SU-DHL-6 (cell line): Measurements from ENCODE around the gene PKM.

Experiments used
- CTCF ChIP-seq: fragments of 200-600 bp; sonication (generic); IDR thresholded peaks from one replicate; pipeline ENCODE4 v1.5.1; 2017; ENCODE audit warnings: antibody characterized with exemption, mild to moderate bottlenecking, low read length, moderate library complexity; ENCODE audit not compliant: insufficient read depth, poor library complexity, severe bottlenecking
- EZH2phosphoT487 ChIP-seq: fragments of 200-600 bp; sonication (generic), shearing (Covaris generic); conservative IDR thresholded peaks from 2 replicates; pipeline ENCODE4 v1.6.1; 2018; ENCODE audit warnings: mild to moderate bottlenecking, antibody characterized with exemption, low read length, moderate library complexity, mixed read lengths

- TF ChIP-seq EZH2phosphoT487 (no peak), CTCF (no peak)
These were observed 62.2 kb downstream of the PKM start for GRCh38 chr15:72168808-72169190.
